ENCODE data around the gene TSKU.
"Not testable (repeated sequence)": the region's sequence is repeated elsewhere in the genome, so short reads cannot be mapped to it uniquely, and the experiment has no call there.

The TSKU gene

GRCh38 chr11:76824083-76824939, 41.2 kb downstream of the TSKU start:
- no peak overlapping the region for H3K4me3 ChIP-seq (ENCODE audit: low read length)
- DNase-seq: no peak
- no peaks in the 10 kb centered on the region for H3K4me1 ChIP-seq (ENCODE audit: low read length)
- no peak overlapping the region for H3K9ac ChIP-seq (ENCODE audit: low read length)
- no peaks in the 10 kb centered on the region for H3K79me2 ChIP-seq (ENCODE audit: low read length)
- H3F3A ChIP-seq (ENCODE audit: insufficient read depth, low read length): no peaks in the 10 kb centered on the region
- H3K9me3 ChIP-seq (replicated peaks; ENCODE audit: insufficient read depth, low read length): no peaks in the 10 kb centered on the region
- no peaks in the 10 kb centered on the region for H4K20me1 ChIP-seq (ENCODE audit: insufficient read depth, low read length)
- no peak for TF ChIP-seq EZH2phosphoT487 (IDR thresholded peaks at IDR 0.05; ENCODE audit: low read length)
- no peaks in the 10 kb centered on the region for H3K9me2 ChIP-seq (replicated peaks; ENCODE audit: insufficient read depth, low read length)
- no peak overlapping the region for H3K27ac ChIP-seq (ENCODE audit: low read length)
- no peak overlapping the region for H3K4me2 ChIP-seq (ENCODE audit: low read depth, low read length)
- H2AFZ ChIP-seq (ENCODE audit: low read length): no peak overlapping the region
- H3K36me3 ChIP-seq (replicated peaks; ENCODE audit: insufficient read depth, low read length): no peaks in the 10 kb centered on the region
- H3K27me3 ChIP-seq (replicated peaks; ENCODE audit: insufficient read depth, low read length): no peaks in the 10 kb centered on the region

DNA sequence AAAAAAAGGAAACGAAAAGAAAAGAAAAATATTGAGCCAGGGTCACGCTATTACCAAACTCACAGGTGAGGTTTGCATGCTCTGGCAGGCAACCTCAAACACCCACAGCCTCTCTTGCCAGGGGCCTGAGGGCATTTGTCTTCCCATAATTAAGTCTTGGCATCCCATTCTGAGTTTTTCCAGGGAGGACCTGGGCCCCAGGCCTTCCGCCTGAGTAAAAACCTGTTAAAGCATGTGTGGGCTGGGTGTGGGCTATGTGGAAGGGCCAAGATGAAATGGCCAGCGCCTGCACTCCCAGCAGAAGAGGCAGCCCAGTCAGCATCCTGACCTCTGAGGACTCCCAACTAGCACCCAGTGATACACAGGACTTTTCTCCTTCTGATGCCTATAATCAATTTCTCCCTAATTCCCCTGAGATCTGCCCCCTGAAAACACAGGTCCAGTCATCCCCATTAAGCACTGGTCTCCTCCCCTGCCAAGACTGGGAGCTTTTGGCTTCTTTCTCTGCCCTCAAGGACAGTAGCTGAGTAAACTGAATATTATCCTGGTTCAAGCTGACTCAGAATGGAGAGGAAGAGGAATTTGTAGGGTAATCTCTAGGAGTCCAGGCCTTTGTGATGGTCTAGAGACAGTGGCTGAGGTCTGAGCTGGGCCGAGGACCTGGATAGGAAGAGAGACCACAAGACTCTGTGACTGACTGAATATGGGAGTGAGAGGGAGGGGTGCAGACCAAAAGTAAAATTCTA, 42.0 kb downstream of the TSKU start:
- H3K9ac ChIP-seq (ENCODE audit: low read length): no peak overlapping the region
- H3K27me3 ChIP-seq (replicated peaks; ENCODE audit: insufficient read depth, low read length): no peaks in the 10 kb centered on the region
- H2AFZ ChIP-seq (ENCODE audit: low read length): no peak overlapping the region
- H3K4me3 ChIP-seq (ENCODE audit: low read length): no peak overlapping the region
- TF ChIP-seq EZH2 (optimal IDR thresholded peaks at IDR 0.05; ENCODE audit: low read depth, low read length): no peak
- TF ChIP-seq EZH2phosphoT487 (IDR thresholded peaks at IDR 0.05; ENCODE audit: low read length): no peak
- TF ChIP-seq, protein P1, sequence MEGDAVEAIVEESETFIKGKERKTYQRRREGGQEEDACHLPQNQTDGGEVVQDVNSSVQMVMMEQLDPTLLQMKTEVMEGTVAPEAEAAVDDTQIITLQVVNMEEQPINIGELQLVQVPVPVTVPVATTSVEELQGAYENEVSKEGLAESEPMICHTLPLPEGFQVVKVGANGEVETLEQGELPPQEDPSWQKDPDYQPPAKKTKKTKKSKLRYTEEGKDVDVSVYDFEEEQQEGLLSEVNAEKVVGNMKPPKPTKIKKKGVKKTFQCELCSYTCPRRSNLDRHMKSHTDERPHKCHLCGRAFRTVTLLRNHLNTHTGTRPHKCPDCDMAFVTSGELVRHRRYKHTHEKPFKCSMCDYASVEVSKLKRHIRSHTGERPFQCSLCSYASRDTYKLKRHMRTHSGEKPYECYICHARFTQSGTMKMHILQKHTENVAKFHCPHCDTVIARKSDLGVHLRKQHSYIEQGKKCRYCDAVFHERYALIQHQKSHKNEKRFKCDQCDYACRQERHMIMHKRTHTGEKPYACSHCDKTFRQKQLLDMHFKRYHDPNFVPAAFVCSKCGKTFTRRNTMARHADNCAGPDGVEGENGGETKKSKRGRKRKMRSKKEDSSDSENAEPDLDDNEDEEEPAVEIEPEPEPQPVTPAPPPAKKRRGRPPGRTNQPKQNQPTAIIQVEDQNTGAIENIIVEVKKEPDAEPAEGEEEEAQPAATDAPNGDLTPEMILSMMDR (IDR thresholded peaks at IDR 0.05; ENCODE audit: low read length): no peak
- no peaks in the 10 kb centered on the region for H3K9me2 ChIP-seq (replicated peaks; ENCODE audit: insufficient read depth, low read length)
- no peaks in the 10 kb centered on the region for H3K4me1 ChIP-seq (ENCODE audit: low read length)
- H3K9me3 ChIP-seq (replicated peaks; ENCODE audit: insufficient read depth, low read length): no peaks in the 10 kb centered on the region
- H3K36me3 ChIP-seq (replicated peaks; ENCODE audit: insufficient read depth, low read length): no peaks in the 10 kb centered on the region
- H3K79me2 ChIP-seq (ENCODE audit: low read length): no peaks in the 10 kb centered on the region
- DNase-seq: no peak
- H3K27ac ChIP-seq (ENCODE audit: low read length): no peak overlapping the region
- H3F3A ChIP-seq (ENCODE audit: insufficient read depth, low read length): no peaks in the 10 kb centered on the region
- no peaks in the 10 kb centered on the region for H4K20me1 ChIP-seq (ENCODE audit: insufficient read depth, low read length)
- no peak overlapping the region for H3K4me2 ChIP-seq (ENCODE audit: low read depth, low read length)

DNA sequence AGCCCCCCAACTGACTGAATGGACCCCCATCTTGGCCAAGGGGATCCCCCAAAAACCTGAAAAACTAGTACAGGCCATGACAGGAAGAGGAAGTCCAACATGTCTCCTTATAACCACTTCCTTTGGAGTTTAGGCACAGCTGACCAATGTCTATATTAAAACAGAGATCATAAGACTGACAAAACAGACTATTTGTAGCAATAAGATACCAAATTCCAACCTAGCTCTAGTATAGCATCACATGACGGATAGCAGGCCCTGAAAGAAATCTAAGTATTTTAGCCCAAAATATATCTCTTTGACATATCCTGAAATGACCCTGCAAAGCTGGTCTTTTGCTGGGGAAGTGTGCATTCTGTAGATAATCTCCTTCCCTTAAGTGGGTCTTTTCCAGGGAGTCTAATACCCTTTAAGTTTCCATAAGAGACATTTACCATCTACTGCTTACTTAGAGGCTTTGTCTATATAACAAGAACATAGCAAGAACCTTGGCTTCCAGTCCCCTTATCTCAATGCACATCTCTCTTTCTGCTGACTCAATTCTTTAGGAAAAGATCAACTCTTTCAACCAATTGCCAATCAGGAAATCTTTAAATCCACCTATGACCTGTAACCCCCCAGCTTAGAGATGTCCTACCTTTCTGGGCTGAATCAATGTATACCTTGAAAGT, 42.7 kb downstream of the TSKU start:
- Histone ChIP-seq H3K9me2 (replicated peaks; ENCODE audit: insufficient read depth, low read length) (no peaks in the 10 kb centered on the region), H4K20me1 (ENCODE audit: insufficient read depth, low read length) (no peaks in the 10 kb centered on the region), H3F3A (ENCODE audit: insufficient read depth, low read length) (no peaks in the 10 kb centered on the region), H3K79me2 (ENCODE audit: low read length) (no peaks in the 10 kb centered on the region), H3K4me3 (ENCODE audit: low read length) (no peak overlapping the region), H3K9me3 (replicated peaks; ENCODE audit: insufficient read depth, low read length) (no peaks in the 10 kb centered on the region), H3K27ac (ENCODE audit: low read length) (no peak overlapping the region), H3K36me3 (replicated peaks; ENCODE audit: insufficient read depth, low read length) (no peaks in the 10 kb centered on the region), H3K4me2 (ENCODE audit: low read depth, low read length) (no peak overlapping the region), H3K4me1 (ENCODE audit: low read length) (no peaks in the 10 kb centered on the region), H3K9ac (ENCODE audit: low read length) (no peak overlapping the region), H2AFZ (ENCODE audit: low read length) (no peak overlapping the region), H3K27me3 (replicated peaks; ENCODE audit: insufficient read depth, low read length) (no peaks in the 10 kb centered on the region)
- TF ChIP-seq EZH2 (optimal IDR thresholded peaks at IDR 0.05; ENCODE audit: low read depth, low read length): no peak
- TF ChIP-seq EZH2phosphoT487 (IDR thresholded peaks at IDR 0.05; ENCODE audit: low read length): no peak
- TF ChIP-seq, protein P1 (IDR thresholded peaks at IDR 0.05; ENCODE audit: low read length): no peak
- DNase-seq: no peak

- not testable (repeated sequence) for H3K9ac ChIP-seq (ENCODE audit: low read length); H2AFZ ChIP-seq (ENCODE audit: low read length); H3K9me3 ChIP-seq (replicated peaks; ENCODE audit: insufficient read depth, low read length); H4K20me1 ChIP-seq (ENCODE audit: insufficient read depth, low read length); H3K27ac ChIP-seq (ENCODE audit: low read length); H3K4me2 ChIP-seq (ENCODE audit: low read depth, low read length); H3K9me2 ChIP-seq (replicated peaks; ENCODE audit: insufficient read depth, low read length); H3K4me3 ChIP-seq (ENCODE audit: low read length); H3F3A ChIP-seq (ENCODE audit: insufficient read depth, low read length); H3K36me3 ChIP-seq (replicated peaks; ENCODE audit: insufficient read depth, low read length); H3K27me3 ChIP-seq (replicated peaks; ENCODE audit: insufficient read depth, low read length); H3K79me2 ChIP-seq (ENCODE audit: low read length); DNase-seq; H3K4me1 ChIP-seq (ENCODE audit: low read length)
Observed at GRCh38 chr11:76826508-76826907, 43.4 kb downstream of the TSKU start.

DNA sequence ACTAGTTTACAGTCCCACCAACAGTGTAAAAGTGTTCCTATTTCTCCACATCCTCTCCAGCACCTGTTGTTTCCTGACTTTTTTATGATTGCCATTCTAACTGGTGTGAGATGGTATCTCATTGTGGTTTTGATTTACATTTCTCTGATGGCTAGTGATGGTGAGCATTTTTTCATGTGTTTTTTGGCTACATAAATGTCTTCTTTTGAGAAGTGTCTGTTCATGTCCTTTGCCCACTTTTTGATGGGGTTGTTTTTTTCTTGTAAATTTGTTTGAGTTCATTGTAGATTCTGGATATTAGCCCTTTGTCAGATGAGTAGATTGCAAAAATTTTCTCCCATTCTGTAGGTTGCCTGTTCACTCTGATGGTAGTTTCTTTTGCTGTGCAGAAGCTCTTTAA, 43.8 kb downstream of the TSKU start:
- H3K27me3 ChIP-seq (replicated peaks; ENCODE audit: insufficient read depth, low read length); H3K9me2 ChIP-seq (replicated peaks; ENCODE audit: insufficient read depth, low read length); H3K4me3 ChIP-seq (ENCODE audit: low read length); DNase-seq; H3K4me2 ChIP-seq (ENCODE audit: low read depth, low read length); H2AFZ ChIP-seq (ENCODE audit: low read length); H3K27ac ChIP-seq (ENCODE audit: low read length); H3K36me3 ChIP-seq (replicated peaks; ENCODE audit: insufficient read depth, low read length); H4K20me1 ChIP-seq (ENCODE audit: insufficient read depth, low read length); H3K9ac ChIP-seq (ENCODE audit: low read length); H3F3A ChIP-seq (ENCODE audit: insufficient read depth, low read length); H3K9me3 ChIP-seq (replicated peaks; ENCODE audit: insufficient read depth, low read length); H3K4me1 ChIP-seq (ENCODE audit: low read length); H3K79me2 ChIP-seq (ENCODE audit: low read length): not testable (repeated sequence)

Measured in MM.1S (cell line).